Transverse colon (tissue), 4 donors: Measurements from ENCODE around the gene TTPAL. TPM values are rescaled to one million over a fixed set of nuclear protein-coding genes. Genes with fewer than 3 reads are reported as not detected.

Experiments
- DNase-seq: peaks from one replicate; pipeline ENCODE4 v3.0.0-alpha.2; 2019
- H3K27ac ChIP-seq, 4 donors: fragments of 200-600 bp; sonication (generic); 2 replicates each; pipeline ENCODE4 v1.5.1; 2016 to 2018; ENCODE audit warnings: inconsistent platforms in 4 of 4
- H3K27me3 ChIP-seq: fragments of 200-600 bp; sonication (generic); 2 replicates; pipeline ENCODE4 v1.5.1; 2017; ENCODE audit warnings: inconsistent platforms
- H3K36me3 ChIP-seq, 4 donors: fragments of 200-600 bp; sonication (generic); 2 replicates each; pipeline ENCODE4 v1.5.1; 2017 to 2019; ENCODE audit warnings: inconsistent platforms in 4 of 4
- H3K4me1 ChIP-seq, 4 donors: fragments of 200-600 bp; sonication (generic); 2 replicates each; pipeline ENCODE4 v1.5.1; 2017 to 2020; ENCODE audit warnings: inconsistent platforms in 4 of 4
- H3K4me3 ChIP-seq, 4 donors: fragments of 200-600 bp; sonication (generic); 1 replicate in 1 of 4; 2 replicates in 3 of 4; pipeline versions ENCODE4 v1.5.1 to v1.6.1; 2017 to 2019; ENCODE audit warnings: inconsistent platforms in 4 of 4
- H3K9me3 ChIP-seq, 2 donors: fragments of 200-600 bp; sonication (generic); 2 replicates each; pipeline ENCODE4 v1.5.1; 2017 to 2019; ENCODE audit warnings: inconsistent platforms in 2 of 2
- EP300 ChIP-seq: sonication (generic); formaldehyde crosslinking; IDR thresholded peaks from one replicate; pipeline ENCODE4 v1.6.1; 2017; ENCODE audit warnings: antibody characterized with exemption, low read depth
- POLR2A ChIP-seq: fragments of 450-650 bp; IDR thresholded peaks from one replicate; pipeline ENCODE4 v1.6.1; 2016; ENCODE audit warnings: antibody characterized with exemption, mild to moderate bottlenecking, moderate library complexity
- POLR2AphosphoS5 ChIP-seq, 3 donors: sonication (generic); formaldehyde crosslinking; IDR thresholded peaks; one replicate each; pipeline ENCODE4 v1.6.1; 2016; ENCODE audit warnings: antibody characterized with exemption in 3 of 3
- WGBS, 2 donors: methylation state at CpG; one replicate each; pipeline ENCODE4 v1.1.5; 2018; ENCODE audit warnings: low coverage in 1 of 2; 5-methylcytosine and 5-hydroxymethylcytosine counted together
- in situ Hi-C, 4 donors: fragments of 200-750 bp; cut with MboI; loops; one replicate each; pipeline versions ENCODE4 v1.15.0 to v1.15.1; 2017; ENCODE audit warnings: low sequenced_read_pairs in 3 of 4, low pct_ligation_motif_present in 1 of 4, low pct_unique_long_range_greater_than_20kb in 1 of 4
- intact Hi-C: fragments of 100-400 bp; cut with DNase I; formaldehyde crosslinking; loops from one replicate; pipeline ENCODE4 v1.15.1; 2023; ENCODE audit warnings: low total_unique reads
- total RNA-seq, 4 donors: library from RNA; depleted of rRNA; stranded (reverse); fragments of >200 nt; gene quantifications; one replicate each; pipeline ENCODE4 v1.1.0, GENCODE V29; 2016
- TF ChIP-seq, protein P1 (sequence below), 5 experiments: fragments of 200-600 bp in 3 of 5; fragments of 450-650 bp in 2 of 5; sonication (generic) in 3 of 5; IDR thresholded peaks; 1 replicate in 2 of 5; 2 replicates in 3 of 5; pipeline ENCODE4 v1.5.1; 2016 to 2017; ENCODE audit warnings: antibody characterized with exemption in 5 of 5, inconsistent platforms in 3 of 5, mild to moderate bottlenecking in 2 of 5, moderate library complexity in 1 of 5

The TTPAL gene
- total RNA-seq, 4 donors from 2014 or later, result 6.8 to 20.9 (median 9.2) TPM

DNA sequence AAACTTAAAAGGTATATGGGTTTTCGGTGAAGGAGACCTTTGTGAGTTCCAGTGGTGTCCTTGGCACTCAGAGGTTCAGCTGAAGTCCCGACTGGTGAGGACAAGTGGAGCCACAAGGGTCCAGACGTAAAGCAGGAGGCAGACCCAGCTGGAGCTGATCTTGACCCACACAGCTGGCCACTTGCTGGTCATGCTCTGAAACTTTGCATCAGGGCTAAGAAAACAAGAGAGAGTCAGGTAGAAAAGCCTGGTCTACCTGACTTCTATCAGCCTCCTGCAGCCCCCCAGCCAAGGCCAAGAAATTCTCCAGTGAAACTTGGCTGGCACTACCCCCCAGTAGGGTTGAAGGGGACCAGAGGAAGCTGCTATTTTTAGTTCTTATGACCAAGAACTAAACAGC lies 24.5 kb downstream of the TTPAL start:
- in situ Hi-C loops (no loop called here), intact Hi-C loops (no loop called here)
- no peak for DNase-seq
- Histone ChIP-seq H3K36me3 (peaks cover 0 to 89% (median 39%) of the 10 kb centered on the region in 4 donors), H3K27me3 (no peaks in the 10 kb centered on the region), H3K4me1 (no peaks in the 10 kb centered on the region), H3K4me3 (no peak overlapping the region), H3K9me3 (no peaks in the 10 kb centered on the region), H3K27ac (no peak overlapping the region)
- 94% methylated on average over 3 of the region's 3 CpGs; no CpG with 5 or more reads in 1 of the 2 donors for WGBS, 2 donors
- TF ChIP-seq POLR2A, result no peak
- TF ChIP-seq EP300, result no peak
- TF ChIP-seq, protein P1, sequence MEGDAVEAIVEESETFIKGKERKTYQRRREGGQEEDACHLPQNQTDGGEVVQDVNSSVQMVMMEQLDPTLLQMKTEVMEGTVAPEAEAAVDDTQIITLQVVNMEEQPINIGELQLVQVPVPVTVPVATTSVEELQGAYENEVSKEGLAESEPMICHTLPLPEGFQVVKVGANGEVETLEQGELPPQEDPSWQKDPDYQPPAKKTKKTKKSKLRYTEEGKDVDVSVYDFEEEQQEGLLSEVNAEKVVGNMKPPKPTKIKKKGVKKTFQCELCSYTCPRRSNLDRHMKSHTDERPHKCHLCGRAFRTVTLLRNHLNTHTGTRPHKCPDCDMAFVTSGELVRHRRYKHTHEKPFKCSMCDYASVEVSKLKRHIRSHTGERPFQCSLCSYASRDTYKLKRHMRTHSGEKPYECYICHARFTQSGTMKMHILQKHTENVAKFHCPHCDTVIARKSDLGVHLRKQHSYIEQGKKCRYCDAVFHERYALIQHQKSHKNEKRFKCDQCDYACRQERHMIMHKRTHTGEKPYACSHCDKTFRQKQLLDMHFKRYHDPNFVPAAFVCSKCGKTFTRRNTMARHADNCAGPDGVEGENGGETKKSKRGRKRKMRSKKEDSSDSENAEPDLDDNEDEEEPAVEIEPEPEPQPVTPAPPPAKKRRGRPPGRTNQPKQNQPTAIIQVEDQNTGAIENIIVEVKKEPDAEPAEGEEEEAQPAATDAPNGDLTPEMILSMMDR (IDR thresholded peaks at IDR 0.05), result no peak
- no peak for TF ChIP-seq POLR2AphosphoS5 (IDR thresholded peaks at IDR 0.05)

DNA sequence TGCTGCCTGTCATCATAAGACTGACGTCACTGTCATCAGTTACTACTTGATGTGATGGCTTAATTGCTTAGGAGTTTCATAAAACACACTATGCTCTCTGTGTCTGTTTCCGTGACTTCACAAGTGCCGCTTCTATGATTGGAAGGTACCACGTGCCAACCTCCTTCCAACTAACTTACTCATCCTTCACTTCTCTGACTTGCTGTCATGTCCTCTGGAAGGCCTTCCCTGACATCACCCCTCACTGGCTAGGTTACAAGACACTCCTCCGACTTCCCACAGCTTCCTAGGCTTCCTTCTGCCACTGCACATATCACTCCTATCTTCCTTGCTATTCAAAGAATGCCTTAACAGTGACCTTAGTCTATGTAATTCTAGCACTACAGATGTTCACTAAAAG lies 25.8 kb downstream of the TTPAL start:
- Histone ChIP-seq H3K4me1 (no peaks in the 10 kb centered on the region), H3K9me3 (no peaks in the 10 kb centered on the region), H3K4me3 (no peak overlapping the region), H3K27ac (no peak overlapping the region), H3K27me3 (no peaks in the 10 kb centered on the region), H3K36me3 (peaks cover 0 to 86% (median 37%) of the 10 kb centered on the region in 4 donors)
- in situ Hi-C loops (no loop called here), intact Hi-C loops (no loop called here)
- 74 to 92% methylated on average over 3 to 5 of the region's 5 CpGs for WGBS, 2 donors
- no peak for TF ChIP-seq EP300
- TF ChIP-seq, protein P1 (IDR thresholded peaks at IDR 0.05), result no peak
- no peak for TF ChIP-seq POLR2A
- no peak for TF ChIP-seq POLR2AphosphoS5 (IDR thresholded peaks at IDR 0.05)
- DNase-seq, result no peak

DNA sequence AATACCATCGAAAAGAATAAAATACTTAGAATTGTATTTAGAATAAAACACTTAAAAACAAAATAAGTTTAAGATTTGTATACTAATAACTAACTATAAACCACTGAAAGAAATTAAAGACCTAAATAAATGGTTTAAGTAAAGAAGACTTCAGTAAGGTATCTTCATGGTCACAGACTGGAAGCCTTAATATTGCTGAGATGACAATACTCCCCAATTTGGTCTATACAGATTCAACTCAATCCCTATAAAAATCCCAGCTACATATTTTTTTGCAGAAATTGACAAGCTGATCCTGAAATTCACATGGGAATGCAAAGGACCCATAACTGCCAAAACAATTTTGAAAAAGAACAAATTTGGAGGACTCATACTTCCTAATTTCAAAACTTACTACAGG lies 27.3 kb downstream of the TTPAL start:
- no peaks in the 10 kb centered on the region for H3K4me1 ChIP-seq
- no peaks in the 10 kb centered on the region for H3K27me3 ChIP-seq
- peaks cover 0 to 85% (median 41%) of the 10 kb centered on the region in 4 donors for H3K36me3 ChIP-seq
- intact Hi-C loops (no loop called here), in situ Hi-C loops (no loop called here)
- no peak overlapping the region for H3K27ac ChIP-seq
- H3K9me3 ChIP-seq, result no peaks in the 10 kb centered on the region
- 88 to 97% methylated on average over 1 of the region's 1 CpG for WGBS, 2 donors
- H3K4me3 ChIP-seq, result no peak overlapping the region
- no peak for DNase-seq
- TF ChIP-seq EP300, result no peak
- no peak for TF ChIP-seq POLR2A

DNA sequence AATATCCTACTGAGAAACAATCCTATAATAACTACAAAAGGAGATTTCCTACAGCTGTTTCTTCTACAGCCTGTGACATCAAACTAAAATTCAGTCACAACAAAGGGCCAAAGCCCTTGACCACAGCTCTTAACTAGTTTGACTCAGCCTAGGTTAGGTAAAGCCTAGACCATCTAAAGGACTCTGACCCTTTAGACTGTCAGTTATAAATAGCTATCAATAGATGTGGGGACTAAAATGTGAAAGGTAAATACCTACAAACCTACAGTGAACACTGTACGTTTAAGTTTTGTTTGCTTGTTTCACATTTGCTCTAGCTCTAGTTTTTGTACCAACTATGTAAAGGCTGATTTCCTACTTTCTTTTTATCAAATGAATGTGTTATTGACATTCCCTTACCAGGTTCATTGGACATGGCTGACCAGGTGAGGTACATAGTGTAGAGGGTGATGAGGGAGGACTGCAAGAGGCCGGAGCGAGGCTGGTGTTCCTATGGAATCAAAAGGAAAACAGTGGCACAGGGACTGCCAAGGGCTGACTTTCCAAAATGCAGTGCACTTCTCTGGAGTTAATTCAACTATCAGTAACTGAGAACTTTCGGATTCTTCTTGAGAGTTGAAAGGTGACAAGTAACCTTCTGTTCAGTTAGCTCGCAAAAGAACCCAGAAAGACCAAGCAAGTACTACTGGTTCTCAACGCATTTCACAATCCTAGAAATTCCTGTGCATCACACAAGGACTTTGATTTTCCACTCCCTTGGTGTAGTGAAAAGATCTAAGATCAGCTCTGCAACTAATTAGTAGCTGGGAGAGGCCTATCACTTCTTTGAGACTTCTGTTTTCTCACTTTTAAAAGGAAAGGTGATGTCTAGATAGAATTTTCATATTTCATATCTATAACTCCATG lies 29.0 kb downstream of the TTPAL start:
- H3K4me1 ChIP-seq, result no peaks in the 10 kb centered on the region
- no peaks in the 10 kb centered on the region for H3K9me3 ChIP-seq
- H3K27me3 ChIP-seq, result no peaks in the 10 kb centered on the region
- no peak overlapping the region for H3K4me3 ChIP-seq
- in situ Hi-C loops, result no loop called here
- DNase-seq, result no peak
- 71 to 87% methylated on average over 2 to 6 of the region's 6 CpGs for WGBS, 2 donors
- no peak for TF ChIP-seq POLR2A
- TF ChIP-seq POLR2AphosphoS5 (IDR thresholded peaks at IDR 0.05), result no peak
- TF ChIP-seq, protein P1 (IDR thresholded peaks at IDR 0.05), result no peak
- no peak for TF ChIP-seq EP300
- intact Hi-C loops, result no loop called here
- H3K36me3 ChIP-seq, result peaks cover 0 to 84% (median 45%) of the 10 kb centered on the region in 4 donors
- no peak overlapping the region for H3K27ac ChIP-seq
